ENCODE data around the gene PHC2. TPM values are rescaled to one million over a fixed set of nuclear protein-coding genes. Genes with fewer than 3 reads are reported as not detected.

PHC2 gene
- total RNA-seq, 1 donor from 2014 or later, result 222 TPM

DNA sequence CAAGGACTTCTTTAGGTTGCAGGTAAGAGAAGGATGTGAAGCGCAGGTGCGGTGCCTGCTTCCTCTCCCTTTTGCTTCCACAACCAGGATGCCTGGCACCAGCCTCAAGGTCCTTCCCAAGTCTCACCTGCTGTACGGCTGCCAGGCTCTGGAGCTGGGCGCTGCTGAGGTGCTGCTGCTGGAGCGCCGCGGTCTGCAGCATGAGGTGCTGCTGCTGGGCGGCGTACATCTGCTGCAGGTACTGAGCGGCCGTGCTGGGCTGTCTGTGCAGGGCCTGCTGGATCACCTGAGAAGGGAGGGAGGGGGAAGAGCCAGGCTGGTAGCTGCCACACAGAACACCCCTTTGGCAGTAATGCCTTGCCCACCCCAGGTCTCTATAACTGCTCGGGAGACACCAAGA lies 58.7 kb downstream of the PHC2 start:
- H3K36me3 ChIP-seq, result peaks cover 3 to 8% of the 10 kb centered on the region in 2 donors
- H3K4me3 ChIP-seq, result no peak overlapping the region
- no peaks in the 10 kb centered on the region for H3K27me3 ChIP-seq
- H3K4me1 ChIP-seq, result peaks cover 0 to 7% of the 10 kb centered on the region in 2 donors
- H3K9me3 ChIP-seq, result no peaks in the 10 kb centered on the region
- no peak for TF ChIP-seq CTCF (IDR thresholded peaks at IDR 0.05)
- no peak overlapping the region for H3K27ac ChIP-seq
- intact Hi-C loops (cut with DNase I), result loop anchor here (10.0 kb wide), 1 partner anchor 243 kb away; no protein-coding TSS in a partner anchor
- DNase-seq (ENCODE audit: low spot score in 2 of 2), result no peak

- Histone ChIP-seq H3K4me1 (peaks cover 4 to 16% of the 10 kb centered on the region in 2 donors), H3K36me3 (peaks cover 3 to 8% of the 10 kb centered on the region in 2 donors)
- intact Hi-C loops (cut with DNase I), result loop anchor here (10.0 kb wide), 1 partner anchor 243 kb away; no protein-coding TSS in a partner anchor
These were observed 59.6 kb downstream of the PHC2 start for GRCh38 chr1:33371334-33371733.

DNA sequence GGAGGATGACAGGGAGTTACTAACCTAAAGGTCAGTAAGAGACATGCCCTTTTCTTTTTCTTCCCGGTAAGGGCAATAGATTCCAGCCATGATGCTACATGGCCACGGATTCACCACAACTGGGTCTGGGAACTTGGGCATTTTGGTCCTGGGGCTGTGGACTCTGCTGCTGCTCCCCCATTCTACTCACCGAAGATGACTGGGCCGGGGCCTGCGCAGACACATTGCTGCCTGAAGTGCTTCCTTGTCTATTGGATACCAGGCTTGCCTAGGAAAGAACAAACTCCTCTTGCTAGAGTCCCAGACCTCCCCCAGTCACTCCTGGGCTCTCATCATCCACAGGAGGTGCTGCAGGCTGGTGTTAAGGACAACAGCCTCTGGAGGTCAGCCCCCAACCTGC lies 60.1 kb downstream of the PHC2 start:
- TF ChIP-seq CTCF (IDR thresholded peaks at IDR 0.05), result no peak
- Histone ChIP-seq H3K27ac (no peak overlapping the region), H3K4me1 (peaks cover 4 to 20% of the 10 kb centered on the region in 2 donors), H3K9me3 (no peaks in the 10 kb centered on the region), H3K27me3 (no peaks in the 10 kb centered on the region), H3K4me3 (no peak overlapping the region), H3K36me3 (peaks cover 3 to 8% of the 10 kb centered on the region in 2 donors)
- no peak for DNase-seq (ENCODE audit: low spot score in 2 of 2)
- intact Hi-C loops (cut with DNase I), result loop anchor here (10.0 kb wide), 1 partner anchor 244 kb away; no protein-coding TSS in a partner anchor

More at GRCh38 chr1:33371334-33371733, 59.6 kb downstream of the PHC2 start:
- Histone ChIP-seq H3K27me3 (no peaks in the 10 kb centered on the region), H3K9me3 (no peaks in the 10 kb centered on the region), H3K4me3 (no peak overlapping the region), H3K27ac (no peak overlapping the region)
- DNase-seq (ENCODE audit: low spot score in 2 of 2), result no peak
- TF ChIP-seq CTCF (IDR thresholded peaks at IDR 0.05), result no peak

- Histone ChIP-seq H3K36me3 (peaks cover 3 to 8% of the 10 kb centered on the region in 2 donors), H3K27ac (no peak overlapping the region), H3K9me3 (no peaks in the 10 kb centered on the region), H3K4me3 (no peak overlapping the region), H3K4me1 (peaks cover 4 to 25% of the 10 kb centered on the region in 2 donors), H3K27me3 (no peaks in the 10 kb centered on the region)
- DNase-seq (ENCODE audit: low spot score in 2 of 2), result no peak
- TF ChIP-seq CTCF (IDR thresholded peaks at IDR 0.05), result no peak
- intact Hi-C loops (cut with DNase I), result loop anchor here (10.0 kb wide), 1 partner anchor 244 kb away; no protein-coding TSS in a partner anchor
These were observed 60.6 kb downstream of the PHC2 start for GRCh38 chr1:33370301-33370700.

- H3K9me3 ChIP-seq, result no peaks in the 10 kb centered on the region
- no peak for DNase-seq (ENCODE audit: low spot score in 2 of 2)
- no peak overlapping the region for H3K27ac ChIP-seq
- peaks cover 3 to 8% of the 10 kb centered on the region in 2 donors for H3K36me3 ChIP-seq
- no peak for TF ChIP-seq CTCF (IDR thresholded peaks at IDR 0.05)
- H3K4me1 ChIP-seq, result peaks cover 4 to 29% of the 10 kb centered on the region in 2 donors
- intact Hi-C loops (cut with DNase I), result loop anchor here (5.0 to 10.0 kb wide), 4 partner anchors 88 to 245 kb away; partner anchors contain the start of gene ZSCAN20
- H3K4me3 ChIP-seq, result no peak overlapping the region
- H3K27me3 ChIP-seq, result no peaks in the 10 kb centered on the region
These were observed 61.1 kb downstream of the PHC2 start for GRCh38 chr1:33369764-33370163.

All from ascending aorta (tissue), 2 donors.